Stimulated activated CD8-positive, alpha-beta memory T cell treated with anti-CD3 and anti-CD28 coated beads, Interleukin-2, amount 100 ng/mL, for 48 hours (primary cell): ENCODE results near the gene FAM120A.

ENCODE experiments used
- DNase-seq, 2 donors: peaks; one replicate each; pipeline ENCODE4 v3.0.0-alpha.2; 2020; ENCODE audit warnings: low read depth in 2 of 2

FAM120A gene

GRCh38 chr9:93558503-93558902 is 107.0 kb downstream of the FAM120A start:
- no peak for DNase-seq

GRCh38 chr9:93560991-93561390 is 109.5 kb downstream of the FAM120A start:
- DNase-seq, result no peak

- no peak for DNase-seq
Measured at GRCh38 chr9:93562157-93562556, 110.7 kb downstream of the FAM120A start.

GRCh38 chr9:93565089-93565488 is 113.6 kb downstream of the FAM120A start:
- DNase-seq, result no peak

GRCh38 chr9:93566408-93567270 is 115.2 kb downstream of the FAM120A start:
- peak; percentile 99 for DNase-seq

GRCh38 chr9:93567271-93567959 is 115.9 kb downstream of the FAM120A start:
- DNase-seq, result no peak

- DNase-seq, result no peak
Measured at GRCh38 chr9:93568169-93568568, 116.7 kb downstream of the FAM120A start.

- DNase-seq, result no peak
Measured at GRCh38 chr9:93569621-93570174, 118.2 kb downstream of the FAM120A start.

GRCh38 chr9:93572221-93572620 is 120.7 kb downstream of the FAM120A start:
- no peak for DNase-seq

- DNase-seq, result no peak
Measured at GRCh38 chr9:93572636-93573515, 121.4 kb downstream of the FAM120A start.

GRCh38 chr9:93573516-93573828 is 122.0 kb downstream of the FAM120A start:
- DNase-seq, result no peak

- no peak for DNase-seq
Measured at GRCh38 chr9:93574091-93574899, 122.8 kb downstream of the FAM120A start.

GRCh38 chr9:93574900-93575795 is 123.7 kb downstream of the FAM120A start:
- DNase-seq, result no peak

GRCh38 chr9:93575796-93576257 is 124.3 kb downstream of the FAM120A start:
- peak; percentile 40 to 50 for DNase-seq

- peak in 1 of 2 donors; percentile 18 for DNase-seq
Measured at GRCh38 chr9:93576258-93577077, 125.0 kb downstream of the FAM120A start, which contains the start of gene PHF2. Gene PHF2 (plus strand): TSS chr9:93576584. CDS start chr9:93576774, 190 bp downstream.

GRCh38 chr9:93577078-93577974 is 125.8 kb downstream of the FAM120A start:
- no peak for DNase-seq

- no peak for DNase-seq
Measured at GRCh38 chr9:93577975-93578682, 126.6 kb downstream of the FAM120A start.
